ENCODE measurements around the gene SRD5A3.
A peak's percentile ranks its signal among the peaks of the same experiment; 100 is the strongest.

SRD5A3 gene

DNA sequence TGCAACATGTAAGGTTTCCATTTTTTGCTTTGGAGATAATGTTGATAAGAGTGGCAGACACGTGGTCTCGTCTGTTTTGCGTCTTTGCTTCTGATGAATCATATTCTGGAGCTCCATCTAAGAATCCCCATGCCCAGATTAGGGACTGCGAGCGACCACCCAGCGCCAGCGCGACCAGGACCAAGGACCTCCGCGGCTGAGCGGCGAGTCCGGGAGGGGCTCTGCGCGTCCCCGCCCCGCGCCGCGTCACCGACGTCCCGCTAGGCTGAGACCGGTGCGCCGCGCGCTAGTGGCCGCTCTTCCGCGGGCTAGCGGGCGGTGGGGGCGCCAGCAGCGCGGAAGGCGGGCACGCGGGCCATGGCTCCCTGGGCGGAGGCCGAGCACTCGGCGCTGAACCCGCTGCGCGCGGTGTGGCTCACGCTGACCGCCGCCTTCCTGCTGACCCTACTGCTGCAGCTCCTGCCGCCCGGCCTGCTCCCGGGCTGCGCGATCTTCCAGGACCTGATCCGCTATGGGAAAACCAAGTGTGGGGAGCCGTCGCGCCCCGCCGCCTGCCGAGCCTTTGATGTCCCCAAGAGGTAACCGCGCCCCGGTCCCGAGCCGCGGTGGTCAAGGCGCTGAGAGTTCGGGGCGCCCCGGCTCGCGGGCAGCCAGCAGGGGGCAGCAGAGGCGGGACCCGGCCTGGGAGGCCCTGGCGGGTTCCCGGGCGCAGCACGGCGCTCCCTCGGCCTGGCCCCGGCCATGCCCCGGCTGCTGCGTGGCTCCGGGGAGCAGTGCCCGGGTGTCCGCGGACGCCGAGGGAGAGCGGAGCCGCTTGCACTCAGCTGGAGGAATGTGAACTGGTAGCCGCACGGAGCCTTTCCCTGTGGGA, at the start of gene SRD5A3:
Gene SRD5A3 (plus strand): TSS at position 263 of the 871 bp plus-strand sequence. CDS start 95 bp downstream, at position 358.
- DNase-seq (ENCODE audit: low read depth in 2 of 2) = peak; percentile 81 to 83

DNA sequence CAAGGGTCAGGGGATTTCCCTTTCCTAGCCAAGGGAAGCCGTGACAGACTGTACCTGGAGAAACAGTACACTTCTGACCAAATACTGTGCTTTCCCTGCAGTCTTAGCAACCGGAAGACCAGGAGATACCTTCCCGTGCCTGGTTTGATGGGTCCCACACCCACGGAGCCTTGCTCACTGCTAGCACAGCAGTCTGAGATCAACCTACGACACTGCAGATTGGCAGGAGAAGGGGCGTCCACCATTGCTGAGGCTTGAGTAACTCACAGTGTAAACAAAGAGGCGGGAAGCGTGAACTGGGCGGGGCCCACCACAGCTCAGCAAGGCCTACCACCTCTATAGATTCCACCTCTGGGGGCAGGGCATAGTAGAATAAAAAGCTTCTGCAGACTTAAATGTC, 48.7 kb upstream of the SRD5A3 start:
- no peak for DNase-seq (ENCODE audit: low read depth in 2 of 2)

DNA sequence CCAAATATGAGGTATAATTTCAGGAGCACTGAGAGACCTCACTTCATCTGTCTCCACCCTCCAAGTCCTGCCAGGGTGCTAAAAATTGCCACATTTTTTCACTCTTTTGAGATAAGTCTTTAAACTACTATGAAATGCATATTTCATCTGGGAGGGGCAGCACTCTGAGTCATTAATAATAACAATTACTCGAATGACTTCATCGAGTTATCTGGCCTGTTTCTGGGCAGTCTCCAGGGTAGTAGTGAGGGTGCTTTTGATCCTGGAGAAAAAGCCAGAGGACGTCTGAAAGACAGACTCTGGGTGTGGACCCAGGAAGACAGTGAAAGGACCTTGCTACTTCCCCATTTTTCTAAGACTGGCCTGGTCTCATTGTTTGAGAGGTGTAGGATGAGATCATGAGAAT, 42.3 kb upstream of the SRD5A3 start:
- DNase-seq (ENCODE audit: low read depth in 2 of 2) = no peak

DNA sequence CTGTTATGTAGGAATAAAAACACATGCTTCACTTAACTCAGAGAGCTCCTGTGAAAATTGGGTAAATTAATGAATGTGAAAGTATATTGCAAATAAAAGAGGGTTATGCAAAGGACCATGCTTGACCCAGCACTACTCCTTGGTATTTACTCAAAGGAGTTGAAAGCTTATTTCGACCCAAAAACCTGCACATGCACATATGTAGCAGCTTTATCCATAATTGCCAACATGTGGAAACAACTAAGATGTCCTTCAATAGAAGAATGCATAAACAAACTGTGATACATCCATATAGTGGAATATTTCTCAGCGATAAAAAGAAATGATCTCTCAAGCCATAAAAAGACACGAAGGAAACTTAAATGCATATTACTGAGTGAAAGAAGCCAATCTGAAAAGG, 41.7 kb upstream of the SRD5A3 start:
- no peak for DNase-seq (ENCODE audit: low read depth in 2 of 2)

DNA sequence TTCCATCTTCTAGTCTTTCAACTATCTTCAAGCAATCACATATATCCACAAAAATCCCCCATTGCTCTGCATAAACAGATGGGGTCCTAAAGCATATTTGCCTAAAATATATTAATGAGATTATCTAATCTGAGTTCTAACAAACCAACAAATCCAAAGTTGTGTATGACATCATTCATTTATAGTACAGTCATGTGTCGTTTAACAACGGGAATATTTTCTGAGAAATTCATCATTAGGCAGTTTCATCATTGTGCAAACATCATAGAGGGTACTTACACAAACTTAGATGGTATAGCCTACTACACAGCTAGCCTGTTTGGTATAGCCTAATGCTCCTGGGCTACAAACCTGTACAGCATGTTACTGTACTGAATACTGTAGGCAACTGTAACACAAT, 38.0 kb upstream of the SRD5A3 start:
- no peak for DNase-seq (ENCODE audit: low read depth in 2 of 2)

DNA sequence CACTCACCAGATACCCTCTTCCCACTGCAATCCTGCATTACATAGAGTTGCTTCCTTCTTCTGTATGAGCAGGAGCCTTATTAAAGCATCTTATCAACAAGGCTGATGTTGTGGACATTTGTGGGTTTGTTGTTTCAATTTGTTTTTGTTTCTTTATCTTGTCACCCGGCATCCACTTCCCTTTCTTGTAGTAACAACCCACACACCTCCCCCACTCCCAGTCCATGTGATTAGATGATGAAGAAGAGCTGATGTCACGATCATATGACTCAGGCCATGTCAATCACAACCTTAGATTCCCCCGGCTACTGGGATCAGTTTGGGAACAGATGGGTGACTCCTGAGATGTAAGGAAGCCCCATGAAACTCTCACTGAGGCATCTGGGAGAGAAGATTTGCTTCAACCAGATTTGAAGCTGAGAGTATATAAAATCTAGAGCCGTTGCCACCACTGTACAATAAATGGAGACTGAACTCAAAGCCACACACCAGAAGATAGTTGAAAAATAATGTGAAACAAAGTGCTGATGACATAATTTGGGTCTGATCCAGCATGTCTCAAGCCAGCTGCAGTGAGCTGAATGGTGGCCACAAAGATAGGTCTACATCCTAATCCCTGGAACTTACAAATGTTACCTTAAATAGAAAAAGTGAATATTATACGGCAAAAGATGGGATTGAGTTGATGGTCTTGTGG, 34.1 kb upstream of the SRD5A3 start:
- DNase-seq (ENCODE audit: low read depth in 2 of 2) = no peak

DNA sequence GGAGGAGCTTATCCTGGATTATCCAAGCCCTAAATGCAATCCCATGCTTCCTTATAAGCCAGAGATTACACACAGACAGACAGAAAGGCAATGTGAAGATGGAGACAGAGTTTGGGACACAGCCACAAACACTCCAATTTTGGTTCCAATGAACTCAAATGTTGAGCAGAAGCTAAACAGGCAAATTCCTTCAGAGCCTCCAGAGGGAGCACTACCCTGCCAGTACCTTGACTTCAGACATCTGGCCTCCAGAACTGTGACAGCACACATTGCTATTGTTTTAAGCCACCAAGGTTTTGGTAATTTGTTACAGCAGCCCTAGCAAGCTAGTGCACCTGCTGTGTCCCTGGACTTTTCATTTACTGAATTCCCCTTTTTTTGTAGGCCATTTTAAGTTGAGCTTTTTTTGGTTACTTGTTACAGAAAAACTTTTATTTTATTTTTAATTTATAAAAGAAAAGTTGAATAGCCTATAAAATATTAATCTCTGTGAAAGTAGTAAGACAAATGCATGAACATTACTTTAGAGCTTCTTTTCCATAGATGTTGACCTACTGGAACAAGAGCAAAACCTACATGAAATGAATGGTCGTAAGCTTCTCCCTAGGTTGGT, 33.4 kb upstream of the SRD5A3 start:
- DNase-seq (ENCODE audit: low read depth in 2 of 2) = no peak

DNA sequence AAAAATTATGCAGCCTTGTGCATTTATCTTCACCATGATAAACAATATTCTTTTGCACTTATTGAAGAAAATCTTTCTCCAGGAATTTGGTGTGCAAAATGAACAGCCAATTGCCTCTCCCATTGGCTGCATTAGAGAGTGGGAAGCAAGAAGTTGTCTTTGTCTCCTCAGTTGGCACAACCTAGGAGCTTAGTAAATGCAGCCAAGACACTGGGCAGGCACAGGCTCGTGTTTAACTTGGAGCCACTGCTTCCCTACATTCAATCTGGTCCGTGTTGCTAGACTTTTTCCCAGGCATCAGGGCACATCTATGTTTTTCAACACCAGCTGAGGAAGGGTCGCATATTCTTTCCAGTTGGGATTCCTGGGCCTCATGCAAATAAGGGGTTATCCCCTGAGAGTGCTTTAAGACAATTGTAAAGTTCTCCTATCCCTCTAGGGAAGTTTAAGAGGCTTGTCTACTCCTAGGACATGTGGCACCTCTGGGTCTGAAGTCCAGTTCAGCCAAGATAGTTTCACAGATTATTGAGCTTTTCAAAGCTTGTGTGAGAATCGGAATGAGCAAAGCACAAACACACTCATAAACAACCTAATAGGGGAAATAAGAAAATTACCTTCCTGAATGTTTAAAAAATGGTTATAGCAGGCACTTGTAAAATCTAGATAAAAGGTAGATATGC, 31.8 kb upstream of the SRD5A3 start:
- no peak for DNase-seq (ENCODE audit: low read depth in 2 of 2)

DNA sequence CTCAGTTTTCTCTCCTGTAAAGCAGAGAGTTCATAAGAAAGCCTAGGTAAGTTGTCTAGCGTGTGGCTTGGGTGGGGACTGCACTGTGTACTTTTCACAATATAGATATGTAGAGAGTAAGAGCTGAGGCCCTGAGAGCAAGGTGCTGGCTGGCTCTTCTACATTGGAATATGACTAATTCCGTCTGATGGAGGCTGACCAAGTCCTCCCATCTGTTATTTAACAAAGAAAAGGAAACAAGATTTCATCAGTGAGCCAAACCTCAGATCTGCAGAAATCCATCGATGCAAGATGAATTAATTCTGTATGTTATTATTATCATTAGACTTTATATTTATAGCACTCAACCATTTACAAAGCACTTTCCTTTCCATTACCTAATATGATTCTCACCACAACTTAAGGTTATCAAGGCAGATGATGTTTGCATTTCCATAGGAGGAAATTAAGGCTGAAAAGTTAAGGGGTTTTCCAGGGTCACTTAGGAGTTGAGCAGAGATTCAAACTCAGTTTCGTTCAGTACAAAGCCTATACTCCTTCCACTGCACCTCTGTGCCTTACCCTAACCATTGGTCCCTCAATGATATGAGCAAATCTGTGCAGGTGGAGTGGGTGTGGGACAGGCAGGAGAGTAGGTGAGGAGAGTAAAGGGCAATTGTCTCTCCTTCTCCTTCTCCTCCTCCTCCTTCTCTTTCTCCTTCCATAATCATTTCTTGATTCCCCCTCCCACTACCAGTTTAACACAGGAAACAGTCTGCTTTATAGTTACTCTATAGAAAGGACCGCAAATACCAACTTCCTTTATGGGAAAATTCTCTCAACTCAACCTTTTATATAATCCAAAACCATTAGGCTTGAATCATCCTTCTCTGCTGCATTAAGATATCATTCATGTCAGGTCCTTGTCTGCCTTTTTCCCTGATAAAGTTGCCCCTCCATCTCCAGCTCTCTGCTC, 27.6 kb upstream of the SRD5A3 start:
- no peak for DNase-seq (ENCODE audit: low read depth in 2 of 2)

DNA sequence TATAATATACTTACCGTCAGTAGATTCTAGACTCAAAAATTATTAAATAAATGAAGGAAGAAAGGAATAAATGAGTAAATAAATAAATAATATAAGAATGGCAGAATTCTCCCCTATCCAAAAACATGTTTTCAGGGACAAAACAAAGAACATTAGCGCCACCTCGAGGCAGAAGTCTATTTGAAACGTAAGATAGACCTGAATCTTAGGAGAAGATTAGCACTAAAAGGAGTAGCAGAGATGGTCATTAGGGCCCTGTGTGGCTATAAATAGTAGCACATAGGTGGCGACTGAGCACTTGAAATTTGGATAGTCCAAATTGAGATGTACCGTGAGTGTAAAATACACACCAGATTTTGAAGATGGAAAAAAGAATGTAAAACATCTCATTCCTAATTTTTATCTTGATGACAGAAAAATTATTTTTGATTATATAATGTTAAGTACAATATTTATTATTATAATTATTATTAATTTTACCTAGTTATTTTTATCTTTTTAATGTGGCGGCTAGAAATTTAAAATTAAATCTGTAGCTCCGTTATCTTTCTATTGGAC, 24.3 kb upstream of the SRD5A3 start:
- DNase-seq (ENCODE audit: low read depth in 2 of 2) = peak; percentile 66 to 76

DNA sequence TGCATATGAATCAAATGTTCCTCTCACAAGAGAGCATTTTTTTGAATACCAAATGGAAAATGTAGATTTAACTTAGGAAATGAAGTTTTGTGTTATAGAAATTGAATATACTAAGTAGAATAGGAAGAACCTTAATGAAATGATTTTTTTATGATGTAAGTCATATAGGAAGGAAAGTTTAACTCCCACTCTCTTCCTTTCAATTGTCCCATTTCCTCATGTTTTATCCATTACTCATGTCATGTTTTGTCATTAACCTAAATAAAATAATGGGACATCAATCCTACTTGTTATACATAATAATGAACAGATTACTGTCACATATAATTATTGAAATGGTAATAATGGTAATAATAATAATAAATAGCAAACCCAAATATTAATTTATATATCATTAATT, 22.7 kb upstream of the SRD5A3 start:
- no peak for DNase-seq (ENCODE audit: low read depth in 2 of 2)

DNA sequence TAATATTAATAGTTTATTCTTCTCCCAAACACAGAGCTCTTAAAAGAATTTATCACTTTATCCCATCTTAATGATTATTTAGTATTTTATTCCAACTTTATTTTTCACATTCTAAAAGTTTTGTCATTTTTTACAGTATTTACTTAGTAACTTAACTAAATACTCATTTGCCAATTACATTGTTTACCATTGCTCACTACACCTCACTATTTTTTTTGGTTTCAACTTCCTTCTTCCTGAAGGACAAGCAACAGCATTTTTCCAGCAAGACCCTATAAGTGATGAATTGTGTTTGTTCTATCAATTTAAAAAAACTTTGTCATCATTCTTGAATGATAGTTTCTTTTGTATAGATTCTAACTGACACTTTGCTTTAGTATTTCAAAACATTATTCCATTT, 19.4 kb upstream of the SRD5A3 start:
- DNase-seq (ENCODE audit: low read depth in 2 of 2) = no peak

DNA sequence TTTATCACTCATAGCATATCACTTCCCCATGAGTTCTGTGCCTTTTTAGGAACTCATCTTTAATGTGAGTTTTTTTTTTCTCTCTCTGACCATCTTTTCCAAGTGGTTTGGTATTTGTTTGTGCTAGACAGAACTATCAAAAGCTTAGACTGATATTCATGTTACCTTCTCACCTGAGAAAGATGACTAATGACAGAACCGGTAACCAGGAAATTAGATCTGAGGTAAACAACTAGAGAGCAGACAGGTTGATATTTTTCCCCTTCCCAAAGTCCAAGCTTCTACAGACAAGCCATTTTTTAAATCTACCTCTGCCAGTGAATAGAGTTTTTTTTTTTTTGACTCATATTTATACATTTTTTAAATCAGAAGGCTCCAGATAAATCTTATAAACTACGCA, 17.0 kb upstream of the SRD5A3 start:
- DNase-seq (ENCODE audit: low read depth in 2 of 2) = no peak

DNA sequence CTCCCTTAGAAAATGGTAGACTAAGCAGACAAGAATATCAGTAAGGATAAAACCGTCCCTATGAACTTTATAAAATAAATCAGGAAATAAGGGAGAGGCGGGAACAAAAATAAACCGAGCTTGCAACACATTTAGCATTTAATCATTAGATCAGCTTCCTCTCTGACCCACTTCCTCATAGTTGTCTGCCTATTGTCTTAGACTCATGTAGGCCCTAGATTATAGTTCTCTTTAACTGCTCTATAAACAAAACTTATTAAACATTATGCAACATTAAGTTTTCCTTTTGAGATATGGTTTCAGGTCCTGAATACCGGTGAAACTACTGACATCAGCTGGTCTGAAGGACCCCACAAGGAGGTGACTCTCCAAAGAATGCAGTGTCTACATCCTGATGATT, 15.8 kb upstream of the SRD5A3 start:
- DNase-seq (ENCODE audit: low read depth in 2 of 2) = no peak

DNA sequence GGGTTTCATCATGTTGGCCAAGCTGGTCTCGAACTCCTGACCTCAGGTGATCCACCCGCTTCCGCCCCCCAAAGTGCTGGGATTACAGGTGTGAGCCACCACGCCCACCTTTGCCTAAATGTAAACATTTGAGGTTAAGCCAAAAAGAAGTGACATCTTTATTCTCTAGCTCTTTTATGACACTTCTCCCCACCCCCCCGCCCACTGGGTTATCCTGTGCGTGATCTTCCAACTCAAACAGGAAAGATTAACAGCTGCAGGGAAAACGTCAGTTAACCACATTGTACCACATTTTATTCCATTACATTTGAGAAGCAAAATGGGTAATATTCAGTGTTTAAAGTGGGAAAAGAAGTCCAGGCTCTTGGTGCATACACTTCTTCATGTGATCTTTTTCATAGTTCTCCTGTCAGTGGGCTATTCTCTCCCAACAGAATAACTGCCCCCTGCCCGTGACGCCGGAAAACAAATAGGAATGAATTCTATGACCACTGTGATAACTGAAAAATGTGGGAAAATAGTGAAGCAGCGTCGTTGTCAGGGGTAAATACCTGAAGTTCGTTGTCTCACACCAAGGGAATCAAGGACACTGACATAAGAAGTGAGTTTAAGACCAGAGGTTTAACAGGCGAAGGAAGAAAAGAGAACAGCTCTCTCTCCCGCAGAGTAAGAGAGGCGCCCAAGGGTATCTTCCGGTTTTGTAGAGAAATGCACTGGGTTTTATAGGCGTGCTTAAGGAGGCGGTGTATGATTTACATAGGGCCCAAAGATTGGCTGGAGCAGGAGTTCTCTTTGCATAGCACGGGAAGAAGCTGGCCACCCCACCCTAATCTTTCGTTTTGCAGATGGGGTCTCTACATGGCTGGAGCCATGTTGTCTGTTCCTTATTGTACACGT, 9.7 kb upstream of the SRD5A3 start:
- DNase-seq (ENCODE audit: low read depth in 2 of 2) = no peak

DNA sequence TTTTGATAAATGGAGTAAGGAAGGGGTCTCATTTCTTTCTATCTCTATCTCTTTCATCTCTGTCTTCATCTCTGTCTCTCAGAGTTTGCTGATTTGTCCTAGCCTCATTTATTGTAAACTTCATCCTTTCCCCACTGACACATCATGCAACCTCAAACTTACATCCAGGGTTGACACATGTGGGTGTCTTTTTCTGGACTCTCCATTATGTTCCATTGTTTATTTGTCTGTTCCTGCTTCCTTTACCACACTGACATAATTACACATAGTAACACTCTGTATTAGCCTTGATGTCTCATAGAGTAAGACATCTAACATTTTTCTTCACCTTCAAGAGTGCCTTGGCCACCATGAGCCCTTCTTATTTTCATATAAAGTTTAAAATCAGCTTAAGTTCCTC, 8.1 kb upstream of the SRD5A3 start:
- no peak for DNase-seq (ENCODE audit: low read depth in 2 of 2)

DNA sequence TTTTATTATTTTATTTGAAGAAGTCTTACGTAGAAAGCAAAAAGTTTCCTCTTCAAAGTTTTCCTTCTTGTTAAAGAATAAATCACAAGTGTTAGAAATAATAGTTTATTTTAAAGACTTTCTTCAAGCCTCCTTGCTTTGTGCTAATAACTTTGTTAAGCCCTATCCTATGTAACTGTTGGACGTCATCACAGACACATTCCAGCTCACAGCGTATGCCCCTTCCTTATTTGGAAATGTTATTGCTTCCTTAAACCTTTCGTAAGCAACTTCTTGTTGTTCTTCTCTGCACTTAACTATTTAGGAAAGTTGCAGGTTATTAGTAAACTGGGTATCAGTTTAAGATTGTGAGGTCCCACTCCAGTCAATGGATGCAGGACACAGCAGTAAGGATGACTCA, 7.6 kb upstream of the SRD5A3 start:
- DNase-seq (ENCODE audit: low read depth in 2 of 2) = no peak

DNA sequence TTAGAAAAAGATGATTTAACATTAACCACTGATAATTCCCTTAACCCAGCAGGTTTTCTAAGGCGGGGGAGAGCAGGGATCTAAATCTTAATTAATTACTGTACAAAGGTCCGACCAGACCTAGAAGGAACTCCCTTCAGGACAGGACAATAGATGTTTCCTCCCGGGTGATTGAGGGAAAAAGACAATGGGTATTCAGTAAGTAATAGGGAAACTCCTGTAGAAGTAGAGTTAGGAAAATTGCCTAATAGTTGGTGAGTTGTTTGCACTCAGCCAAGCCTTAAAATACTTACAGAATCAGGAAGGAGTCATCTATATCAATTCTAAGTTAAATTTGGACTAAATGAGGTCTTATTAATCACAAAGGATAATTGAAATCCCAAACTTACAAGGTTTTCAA, 5.8 kb upstream of the SRD5A3 start:
- DNase-seq (ENCODE audit: low read depth in 2 of 2) = no peak

DNA sequence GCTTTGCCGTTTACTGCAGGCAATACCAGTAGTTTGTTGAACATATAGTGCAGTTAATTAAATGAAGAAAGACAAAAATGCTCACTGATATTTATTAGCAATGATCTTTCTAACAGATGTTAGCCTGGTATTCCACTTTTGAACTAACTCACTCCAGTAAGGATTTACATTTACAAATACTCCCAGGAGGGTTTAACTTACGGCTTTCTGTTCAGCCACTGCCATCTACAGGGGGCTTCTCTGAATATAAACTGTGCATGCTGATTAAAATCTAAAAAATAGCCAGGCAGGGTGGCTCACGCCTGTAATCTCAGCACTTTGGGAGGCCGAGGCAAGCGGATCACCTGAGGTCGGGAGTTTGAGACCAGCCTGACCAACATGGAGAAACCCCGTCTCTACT, 2.2 kb upstream of the SRD5A3 start:
- no peak for DNase-seq (ENCODE audit: low read depth in 2 of 2)

DNA sequence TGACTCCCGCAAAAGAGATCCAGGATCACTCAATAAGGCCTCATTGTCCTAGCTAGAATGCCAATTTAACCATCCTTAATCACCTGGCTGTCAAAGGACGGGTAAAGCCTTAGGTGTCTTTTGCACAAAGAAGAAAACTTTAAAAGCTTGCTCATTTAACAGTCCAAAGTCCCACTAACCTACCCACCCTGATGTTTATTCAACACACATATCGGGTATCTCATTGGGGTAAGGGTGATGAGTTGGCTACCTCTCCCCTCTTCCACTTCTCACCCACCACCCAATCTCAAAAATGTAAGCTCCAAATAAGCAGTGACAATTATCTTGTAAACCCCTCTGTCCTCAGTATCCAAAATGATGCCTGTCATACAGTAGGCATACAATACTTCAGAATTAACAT, 988 bp upstream of the SRD5A3 start:
- no peak for DNase-seq (ENCODE audit: low read depth in 2 of 2)

All from stimulated activated CD4-positive, alpha-beta T cell treated with anti-CD3 and anti-CD28 coated beads, Interleukin-4, amount 100 ng/mL, for 48 hours (primary cell).